HG03095 (cell line): Measurements from ENCODE around the gene NPC2.
"Not testable (repeated sequence)": the region's sequence is repeated elsewhere in the genome, so short reads cannot be mapped to it uniquely, and the experiment has no call there.

Experiments used
- ATAC-seq: cut with Tn5 transposase; IDR thresholded peaks from one replicate; pipeline ENCODE4 v1.9.1; 2021; ENCODE audit warnings: moderate library complexity; ENCODE audit not compliant: unreplicated experiment

The NPC2 gene

DNA sequence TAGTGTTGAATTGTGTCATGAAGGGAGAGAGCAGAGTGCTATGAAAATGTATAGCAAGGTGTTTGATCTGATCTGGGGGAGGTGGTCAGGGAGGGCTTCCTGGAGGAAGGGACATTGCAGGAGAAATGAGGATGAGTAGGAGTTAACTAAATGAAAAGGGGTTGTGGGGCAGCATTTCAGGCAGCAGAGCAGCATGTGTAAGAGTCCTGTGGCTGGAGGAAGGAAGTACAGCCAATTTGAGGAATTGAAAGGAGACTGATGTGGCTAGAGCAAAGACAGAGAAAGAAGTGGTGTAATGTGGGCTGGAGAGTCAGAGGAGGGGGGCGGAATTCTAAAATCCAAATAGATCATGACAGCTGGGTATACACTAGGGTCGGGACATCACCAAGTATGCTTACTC, 20.5 kb downstream of the NPC2 start:
- ATAC-seq, result no peak

DNA sequence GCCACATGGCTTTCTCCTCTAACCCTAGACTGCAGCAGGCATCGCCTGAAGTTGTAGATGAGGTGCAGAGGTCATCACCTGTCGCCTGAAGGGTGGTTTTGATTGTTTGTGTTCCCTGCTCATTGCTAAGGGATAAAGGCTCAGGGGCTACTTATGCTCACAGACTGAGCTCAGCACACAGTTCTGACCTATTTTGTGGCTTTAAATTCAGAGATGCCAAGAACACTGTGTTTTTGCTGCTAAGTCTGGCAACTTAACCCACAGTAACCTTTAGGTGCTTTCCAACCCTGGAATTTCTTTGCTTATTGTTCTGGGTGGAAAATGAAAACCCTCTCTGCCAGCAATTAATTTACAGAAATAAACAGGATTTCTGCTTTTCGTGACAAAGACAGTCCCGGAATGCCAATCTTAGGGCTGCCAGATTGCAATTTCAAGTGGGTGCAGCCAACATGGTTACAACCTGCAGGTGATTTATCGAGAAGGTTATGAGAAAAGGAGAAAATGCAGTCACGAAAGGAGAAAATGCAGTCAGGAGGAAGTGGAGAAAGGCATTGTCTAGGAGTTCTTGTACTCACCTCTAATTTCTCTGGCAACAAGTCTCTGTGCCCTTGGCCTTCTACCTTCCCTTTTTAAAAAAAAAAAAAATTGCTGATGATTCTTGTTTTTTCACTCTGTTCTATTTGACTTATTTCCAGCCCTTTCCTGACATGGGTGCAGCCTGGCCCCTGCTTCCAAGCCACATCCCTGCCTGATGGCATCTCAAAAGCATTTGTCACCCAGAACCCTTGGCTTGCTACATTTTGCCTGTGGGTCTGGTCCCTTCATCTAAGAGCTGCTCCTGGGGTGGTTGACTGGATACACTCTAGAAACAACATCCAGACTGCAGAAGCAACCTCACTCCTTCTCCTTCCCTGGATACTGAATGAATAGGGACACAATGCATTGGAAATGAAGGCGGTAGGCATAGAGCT, 23.3 kb downstream of the NPC2 start:
- no peak for ATAC-seq

DNA sequence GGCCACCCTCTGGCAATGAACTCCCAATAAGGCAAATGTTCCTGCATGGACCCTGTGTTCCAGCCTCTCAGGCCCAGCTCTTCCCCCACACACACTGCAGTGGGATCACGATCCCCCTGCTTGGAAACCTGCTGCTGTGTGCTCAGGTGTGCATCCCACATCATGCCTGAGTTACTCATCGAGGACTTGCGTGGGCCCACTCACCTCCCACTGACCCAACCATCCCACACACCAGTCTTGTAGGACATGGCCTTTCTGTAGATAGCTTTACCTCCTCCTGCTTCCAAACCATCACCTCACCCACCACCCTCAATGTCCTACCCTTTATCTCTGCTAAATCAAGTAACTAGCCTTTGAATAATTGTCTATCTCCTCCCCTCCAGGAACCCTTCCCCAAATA, 24.6 kb downstream of the NPC2 start:
- no peak for ATAC-seq

DNA sequence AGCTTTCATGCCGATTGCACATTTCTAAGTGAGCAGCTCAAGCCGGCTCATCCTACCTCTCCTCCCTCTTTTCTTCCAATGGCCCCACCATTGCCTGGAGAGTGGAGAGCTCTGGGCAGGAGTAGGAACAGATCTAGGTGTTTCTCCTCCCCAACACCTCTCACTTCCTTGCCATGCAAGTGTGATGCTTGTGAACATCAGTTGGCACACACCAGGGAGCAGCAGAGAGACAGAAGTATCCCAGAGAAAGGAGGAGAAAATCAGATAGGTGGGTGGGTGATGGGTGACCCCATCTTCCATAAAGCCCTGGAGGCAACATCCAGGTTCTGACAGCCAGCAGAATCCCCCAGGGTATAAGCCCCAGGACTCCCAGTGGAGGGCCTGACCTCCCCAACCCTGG, 27.8 kb downstream of the NPC2 start:
- ATAC-seq, result no peak

DNA sequence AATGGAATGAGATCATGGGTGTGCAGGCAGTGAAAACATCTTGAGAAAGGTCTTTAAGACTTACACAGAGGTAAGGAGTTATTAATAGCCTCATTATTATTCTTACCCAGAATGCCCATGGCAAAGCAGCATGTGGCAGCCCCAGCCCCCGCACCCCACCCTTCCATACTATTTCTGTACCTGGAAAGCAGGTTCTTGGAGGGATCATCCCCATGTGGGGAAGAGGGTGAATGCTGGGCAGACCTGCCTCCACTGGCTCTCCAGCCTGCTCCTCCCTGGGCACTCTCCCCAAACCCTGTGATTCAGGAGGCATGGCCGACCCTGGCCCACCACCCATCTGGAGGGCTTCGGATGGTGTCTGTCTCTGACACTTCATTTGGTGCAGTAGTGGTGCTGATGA, 28.3 kb downstream of the NPC2 start:
- no peak for ATAC-seq

DNA sequence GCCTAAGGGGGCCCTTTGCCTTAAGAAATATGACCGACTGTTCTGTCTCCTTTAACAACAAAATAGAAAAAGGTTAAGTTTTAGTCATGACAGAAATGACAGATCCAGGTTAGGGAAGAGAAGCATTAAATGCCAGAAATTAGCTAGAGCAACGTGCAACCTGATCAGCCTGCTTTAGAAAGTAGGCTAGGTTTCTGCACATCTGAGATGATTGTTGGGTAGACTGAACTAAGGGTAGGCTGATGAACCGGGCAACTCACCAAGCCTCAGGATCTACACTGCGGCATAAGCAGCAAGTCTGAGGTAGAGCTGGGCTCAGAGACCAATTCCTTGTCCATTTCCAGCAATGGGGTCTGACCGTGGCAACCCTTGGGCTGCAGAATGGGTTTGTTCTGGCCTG, 29.4 kb downstream of the NPC2 start:
- ATAC-seq, result no peak

DNA sequence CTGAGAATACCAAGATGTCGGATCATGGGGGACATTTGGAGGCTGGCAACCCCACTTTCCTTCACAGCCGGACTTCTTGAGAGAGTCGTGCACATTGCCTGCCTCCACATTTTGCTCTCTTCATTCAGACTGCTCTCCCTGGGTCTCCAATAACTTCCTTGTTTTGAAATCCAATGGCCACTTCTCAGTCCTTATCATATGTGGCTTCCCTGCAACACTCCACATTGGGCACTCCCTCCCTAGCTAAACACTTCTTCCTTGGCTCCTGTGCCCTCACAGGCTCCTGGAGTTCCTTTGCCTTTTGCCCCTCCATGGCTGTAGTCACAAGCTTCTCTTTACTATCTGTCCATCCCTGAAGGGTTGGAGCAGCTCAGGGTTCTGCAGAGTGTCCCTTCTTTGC, 30.1 kb downstream of the NPC2 start:
- ATAC-seq, result no peak

DNA sequence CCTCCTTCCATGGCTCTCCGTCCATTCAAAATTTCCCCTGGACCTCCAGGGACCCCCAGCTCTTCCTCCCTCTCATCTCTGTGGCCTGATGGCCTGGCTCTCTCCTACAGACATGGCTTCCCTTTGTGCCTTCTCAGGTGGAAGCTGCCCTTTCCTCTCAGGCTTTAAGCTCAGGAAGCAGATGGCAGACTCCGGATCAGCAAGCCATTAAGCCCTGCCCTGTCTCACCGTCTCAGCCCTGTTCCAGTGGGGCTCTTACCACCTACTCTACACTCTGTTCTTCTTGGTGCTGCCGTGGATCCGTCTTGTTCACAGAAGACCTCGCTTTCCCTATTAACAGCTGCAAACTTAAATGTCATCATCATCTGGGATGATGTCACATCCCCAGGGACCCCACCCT, 33.1 kb downstream of the NPC2 start:
- no peak for ATAC-seq

DNA sequence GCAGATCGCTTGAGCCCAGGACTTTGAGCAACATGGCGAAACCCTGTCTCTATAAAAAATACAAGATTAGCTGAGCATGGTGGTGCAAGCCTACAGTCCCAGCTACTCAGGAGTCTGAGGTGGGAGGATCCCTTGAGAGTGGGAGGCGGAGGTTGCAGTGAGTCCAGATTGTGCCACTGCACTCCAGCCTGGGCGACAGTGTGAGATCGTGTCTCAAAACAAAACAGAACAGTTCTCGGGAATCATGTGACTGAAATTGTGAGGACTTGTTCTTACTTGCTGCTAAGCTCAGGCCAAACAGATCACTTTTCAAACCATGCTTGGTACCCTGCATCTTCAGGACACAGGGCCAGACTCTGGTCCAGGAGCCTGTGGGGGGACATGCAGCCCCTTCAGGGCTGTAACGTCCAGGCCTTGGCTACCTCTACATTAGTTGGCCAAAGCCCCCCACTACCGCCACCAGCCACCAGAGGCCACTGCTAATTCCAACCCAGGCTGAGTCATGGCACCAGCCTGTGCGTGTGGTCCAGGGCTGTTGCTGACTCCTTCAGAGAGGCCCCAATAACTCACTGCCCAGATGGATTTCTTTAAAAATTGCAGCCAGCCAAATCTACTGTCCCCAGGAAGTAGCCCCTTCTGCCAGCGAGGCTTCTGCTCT, 33.7 kb downstream of the NPC2 start:
- ATAC-seq, result no peak

DNA sequence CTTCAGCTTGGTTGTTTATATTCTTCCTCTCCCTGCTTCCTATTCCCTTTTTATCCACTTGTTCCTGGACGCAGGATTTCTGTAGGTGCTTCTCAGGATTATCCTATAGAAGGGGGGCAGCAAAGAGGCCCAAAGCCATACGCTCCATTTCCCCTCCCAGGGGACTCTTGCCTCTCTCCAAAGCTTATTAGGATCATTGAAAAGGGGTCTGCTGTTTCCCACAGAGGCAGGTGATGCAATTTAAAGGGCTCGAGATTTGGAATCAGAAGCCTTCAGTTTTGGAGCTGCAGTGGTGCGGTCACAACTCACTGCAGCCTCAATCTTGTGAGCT, 35.6 kb downstream of the NPC2 start:
- no peak for ATAC-seq

DNA sequence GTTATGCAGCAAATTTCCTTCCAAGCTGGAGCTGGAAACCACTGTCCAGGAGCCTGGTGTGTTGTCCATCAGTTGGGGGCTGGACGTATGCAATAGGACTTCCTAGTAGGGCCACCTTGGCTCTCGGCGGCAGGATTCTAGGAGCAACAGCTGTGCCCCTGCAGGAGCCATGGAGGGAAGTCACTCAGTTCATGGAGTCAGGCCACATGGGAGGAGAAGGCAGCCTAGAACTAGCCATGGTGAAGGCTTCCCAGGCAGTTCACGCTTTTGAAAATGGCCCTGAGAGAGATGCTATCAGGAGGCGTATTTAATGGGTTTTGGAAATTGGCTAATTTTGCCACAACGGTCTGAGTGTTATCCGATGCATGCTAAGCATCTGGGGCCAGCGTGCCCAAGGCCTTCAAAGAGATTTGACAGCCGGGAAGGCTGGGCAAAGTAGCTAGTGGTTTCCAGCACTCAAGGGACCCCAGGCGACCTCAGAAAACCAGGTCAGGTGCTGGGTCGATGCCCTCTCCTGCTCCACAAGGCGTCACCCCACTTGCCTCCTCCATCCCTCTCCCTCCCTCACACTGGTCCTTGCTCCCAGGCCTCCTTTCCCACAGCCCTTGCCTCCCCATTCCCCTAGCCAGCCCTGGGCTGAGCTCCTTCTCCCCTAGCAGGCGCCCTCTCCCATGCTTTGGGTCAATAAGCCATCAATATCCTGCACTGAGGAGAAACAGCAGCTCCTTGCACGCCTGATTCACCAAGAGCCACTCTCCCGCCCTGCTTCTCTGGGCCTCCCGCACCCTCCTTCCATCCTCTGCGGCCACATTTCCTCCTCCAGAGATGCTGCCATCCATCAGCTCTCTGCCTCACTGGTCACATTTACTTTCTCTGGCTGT, 36.2 kb downstream of the NPC2 start:
- no peak for ATAC-seq

DNA sequence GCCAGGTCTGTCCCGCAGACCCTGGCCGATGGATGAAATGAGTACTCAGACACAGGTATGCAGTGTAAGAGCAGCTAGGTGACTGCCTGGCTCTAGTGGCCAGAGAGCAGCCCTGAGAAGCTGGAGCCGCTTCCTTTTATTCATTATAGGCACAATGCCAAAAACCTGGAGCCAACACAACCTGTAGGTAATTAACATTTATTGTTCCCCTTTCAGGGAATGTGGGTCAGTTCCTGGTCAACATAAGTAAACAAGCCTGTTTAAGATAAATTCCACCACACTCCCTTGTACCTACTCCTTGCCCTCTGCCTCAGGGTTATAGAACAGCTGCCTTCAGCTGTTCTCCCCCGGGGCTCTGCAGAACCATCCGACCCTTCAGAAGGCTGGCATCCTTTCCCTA, 38.7 kb downstream of the NPC2 start:
- not testable (repeated sequence) for ATAC-seq

DNA sequence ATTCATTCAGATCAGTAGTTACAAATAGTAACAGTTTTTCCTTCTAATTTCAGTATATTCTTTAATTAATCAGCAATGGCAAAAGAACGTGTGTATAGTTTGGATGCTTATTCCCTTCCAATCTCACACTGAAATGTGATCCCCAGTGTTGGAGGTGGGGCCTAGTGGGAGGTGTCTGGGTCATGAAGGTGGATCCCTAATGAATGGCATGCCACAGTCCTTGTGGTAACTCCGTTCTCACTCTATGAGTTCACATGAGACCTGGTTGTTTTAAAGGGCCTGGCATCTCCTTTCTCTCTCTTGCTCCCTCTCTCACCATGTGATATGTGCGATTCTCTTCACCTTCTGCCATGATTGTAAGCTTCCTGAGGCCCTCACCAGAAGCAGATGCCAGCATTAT, 48.2 kb downstream of the NPC2 start:
- no peak for ATAC-seq

DNA sequence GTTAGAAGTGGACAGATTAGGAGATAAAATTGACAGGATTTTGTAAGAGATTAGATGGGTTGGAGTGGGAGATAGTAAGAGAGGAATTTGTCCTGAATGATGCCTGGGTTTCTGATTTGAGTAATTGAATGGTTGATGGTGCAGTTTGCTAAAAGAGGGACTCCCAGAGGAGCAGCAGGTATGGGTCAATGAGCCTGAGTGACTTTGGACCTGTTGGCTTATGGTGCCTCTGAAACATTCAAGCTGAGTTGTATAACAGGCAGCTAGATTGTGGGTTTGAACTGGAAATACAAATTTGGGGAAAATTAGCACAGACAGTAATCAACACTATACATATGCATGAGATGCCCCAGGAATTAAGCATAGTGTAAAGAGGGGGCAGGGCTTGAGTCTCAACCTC, 50.3 kb downstream of the NPC2 start:
- ATAC-seq, result no peak

DNA sequence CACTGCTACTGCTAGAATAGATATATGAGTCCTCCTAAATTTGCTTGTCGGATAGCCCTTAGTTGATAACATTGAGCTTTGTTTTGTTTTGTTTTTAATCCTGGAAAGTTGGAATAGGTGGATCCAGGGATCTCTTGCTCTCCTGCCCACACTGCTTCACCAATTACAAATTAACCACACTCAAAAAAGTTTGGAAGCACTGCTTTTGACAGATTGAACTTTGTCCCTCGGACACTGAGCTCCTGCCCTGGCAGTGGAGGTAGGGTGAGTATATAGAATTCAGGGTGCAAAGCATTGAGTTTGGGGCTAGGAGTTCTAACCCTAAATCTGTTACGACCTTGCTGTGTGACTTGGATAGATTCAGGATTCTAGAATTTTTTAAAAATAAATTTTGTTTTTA, 52.0 kb downstream of the NPC2 start:
- no peak for ATAC-seq

DNA sequence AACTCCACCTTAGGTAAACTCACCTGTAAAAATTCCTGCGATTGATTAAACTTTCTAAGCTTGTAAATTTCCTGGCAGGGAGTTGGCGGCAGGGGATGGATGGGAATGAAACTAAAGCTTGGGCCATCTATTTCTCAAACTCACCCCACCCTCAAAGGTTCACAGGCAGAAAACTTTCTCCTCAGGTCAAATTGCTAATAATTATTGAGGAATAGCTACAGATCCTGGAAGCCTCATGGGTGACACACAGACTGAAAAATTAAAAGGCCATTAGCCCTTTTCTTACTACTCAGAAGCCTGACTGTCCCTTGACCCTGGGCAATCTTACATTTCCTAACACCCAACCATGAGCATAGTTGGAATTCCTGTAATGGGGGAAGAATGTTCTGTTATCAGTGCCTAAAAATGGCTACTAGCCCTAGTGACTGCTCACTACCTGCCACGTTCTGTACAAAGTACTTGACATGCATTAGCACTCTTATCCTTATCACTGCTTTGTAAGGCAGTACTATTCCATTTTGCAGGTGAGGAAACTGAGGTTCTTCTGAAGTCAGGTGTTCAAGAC, 54.7 kb downstream of the NPC2 start:
- ATAC-seq, result no peak

DNA sequence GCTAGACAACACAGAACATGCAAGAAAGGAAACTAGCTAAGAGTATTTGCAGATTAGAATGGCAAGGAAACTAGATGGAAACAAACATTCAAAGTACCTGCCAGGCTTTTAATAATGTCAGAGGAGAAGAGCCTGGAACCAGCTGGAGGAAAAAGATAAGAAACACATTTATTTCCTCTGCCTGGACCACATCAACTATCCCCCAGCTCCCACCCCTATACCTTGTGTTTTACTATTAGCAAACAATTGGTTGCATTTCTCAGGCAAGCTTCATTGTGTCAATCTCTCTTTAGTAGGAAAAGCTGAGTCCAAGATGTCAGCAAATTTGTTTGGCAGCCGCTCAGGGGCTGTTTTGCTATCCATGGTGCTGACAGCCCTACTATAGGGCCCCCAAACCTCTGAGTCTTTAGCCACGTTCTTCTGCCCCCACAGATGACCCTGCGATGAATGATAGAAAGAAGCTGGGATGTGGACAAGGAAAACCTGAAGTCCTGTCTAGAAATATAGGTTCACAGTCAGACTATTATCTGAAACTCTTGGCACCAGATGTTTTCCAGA, 55.5 kb downstream of the NPC2 start:
- no peak for ATAC-seq

DNA sequence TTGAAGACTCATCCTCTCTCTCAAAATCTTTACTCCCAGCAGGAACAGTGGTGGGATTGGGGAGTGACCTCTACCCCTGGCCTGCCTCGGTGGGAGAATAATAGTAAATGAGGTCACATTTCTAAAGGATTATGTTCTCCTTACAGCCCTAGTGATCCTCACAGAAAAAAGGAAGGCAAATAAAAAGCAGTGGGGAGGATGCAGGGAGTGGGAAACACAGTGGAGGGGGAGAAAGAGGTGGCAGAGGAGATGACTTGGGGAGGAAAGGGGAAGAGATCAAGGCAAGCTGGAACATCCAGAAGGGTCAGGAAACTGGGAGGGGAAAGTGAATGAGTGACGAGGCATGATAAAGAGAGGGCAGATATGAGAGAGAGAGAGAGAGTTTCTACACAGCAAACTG, 58.8 kb downstream of the NPC2 start:
- ATAC-seq, result no peak

DNA sequence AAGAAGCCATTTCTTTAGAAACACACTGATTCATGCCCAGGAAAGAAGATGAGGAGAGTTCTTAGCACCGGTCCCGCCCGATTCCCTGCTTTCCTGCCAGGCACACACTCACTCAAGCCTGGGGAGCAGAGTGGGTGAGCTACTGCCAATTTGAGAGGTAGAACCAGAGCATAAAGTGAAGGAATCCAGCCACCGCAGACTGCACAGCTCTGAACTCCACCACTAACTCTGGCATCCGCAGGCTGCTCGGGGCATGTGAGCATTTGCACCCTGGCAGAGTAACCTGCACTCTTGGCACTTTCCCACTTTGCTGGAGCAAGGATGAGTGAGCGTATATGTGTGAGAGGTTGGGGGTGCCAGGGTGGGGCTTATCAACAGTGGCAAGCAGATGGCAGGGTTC, 63.1 kb downstream of the NPC2 start:
- no peak for ATAC-seq
